Glomerular visceral epithelial cell (primary cell): Measurements from ENCODE around the gene AIPL1.

Experiments
- DNase-seq: peaks from one replicate; pipeline ENCODE4 v3.0.0-alpha.2; 2016; ENCODE audit errors: extremely low spot score

Gene AIPL1

GRCh38 chr17:6467567-6467966 lies 32.6 kb upstream of the AIPL1 start:
- DNase-seq = no peak

- DNase-seq = no peak
These were observed 30.5 kb upstream of the AIPL1 start for GRCh38 chr17:6465206-6466003.

GRCh38 chr17:6464446-6465041 lies 29.6 kb upstream of the AIPL1 start:
- DNase-seq = no peak

GRCh38 chr17:6463616-6464445 lies 28.9 kb upstream of the AIPL1 start:
- no peak for DNase-seq

GRCh38 chr17:6462692-6463091 lies 27.8 kb upstream of the AIPL1 start:
- DNase-seq = no peak

GRCh38 chr17:6461792-6462524 lies 27.0 kb upstream of the AIPL1 start:
- no peak for DNase-seq

GRCh38 chr17:6461246-6461645 lies 26.3 kb upstream of the AIPL1 start:
- DNase-seq = no peak

GRCh38 chr17:6460531-6461161 lies 25.7 kb upstream of the AIPL1 start:
- no peak for DNase-seq

GRCh38 chr17:6458460-6458950 lies 23.6 kb upstream of the AIPL1 start:
- DNase-seq = no peak

- DNase-seq = no peak
These were observed 23.0 kb upstream of the AIPL1 start for GRCh38 chr17:6457688-6458459.

GRCh38 chr17:6456914-6457687 lies 22.2 kb upstream of the AIPL1 start:
- DNase-seq = peak; percentile 49

GRCh38 chr17:6456321-6456720 lies 21.4 kb upstream of the AIPL1 start:
- no peak for DNase-seq

- no peak for DNase-seq
These were observed 20.4 kb upstream of the AIPL1 start for GRCh38 chr17:6455321-6455705.

- DNase-seq = no peak
These were observed 19.8 kb upstream of the AIPL1 start for GRCh38 chr17:6454495-6455320.

GRCh38 chr17:6453279-6454024 lies 18.5 kb upstream of the AIPL1 start:
- no peak for DNase-seq

GRCh38 chr17:6452471-6453266 lies 17.7 kb upstream of the AIPL1 start:
- DNase-seq = no peak
